SK-N-SH treated with all-trans-retinoic acid at 6 μM for 48 hours (cell line): ENCODE measurements around the gene BCR.

Experiments
- ATAC-seq: fragments of 200-7000 bp; cut with Tn5 transposase; 3 replicates; pipeline ENCODE4 v1.9.1; 2020; ENCODE audit warnings: mild to moderate bottlenecking, moderate library complexity
- ARNTL ChIP-seq: fragments of 450-650 bp; formaldehyde crosslinking; IDR thresholded peaks from 2 replicates; pipeline ENCODE4 v1.5.0; 2020; ENCODE audit warnings: low read depth, mild to moderate bottlenecking, moderate library complexity, borderline replicate concordance
- BACH2 ChIP-seq: fragments of 250-450 bp; sonication (Bioruptor Pico); IDR thresholded peaks from 2 replicates; pipeline ENCODE4 v1.9.0; 2021; ENCODE audit warnings: mild to moderate bottlenecking, borderline replicate concordance
- CSDC2 ChIP-seq: fragments of 250-450 bp; sonication (Bioruptor Pico); IDR thresholded peaks from 2 replicates; pipeline ENCODE4 v1.5.0; 2020; ENCODE audit warnings: mild to moderate bottlenecking, moderate library complexity
- ESRRG ChIP-seq: fragments of 250-450 bp; sonication (Bioruptor Pico); IDR thresholded peaks from 2 replicates; pipeline ENCODE4 v1.6.1; 2021; ENCODE audit warnings: mild to moderate bottlenecking
- GLIS3 ChIP-seq: fragments of 250-450 bp; sonication (Bioruptor Pico); IDR thresholded peaks from 2 replicates; pipeline ENCODE4 v1.5.0; 2020; ENCODE audit warnings: mild to moderate bottlenecking, moderate library complexity
- ISL1 ChIP-seq: fragments of 250-450 bp; sonication (Bioruptor Pico); IDR thresholded peaks from 2 replicates; pipeline ENCODE4 v2.1.2; 2022; ENCODE audit warnings: mild to moderate bottlenecking, moderate library complexity
- OSR1 ChIP-seq: fragments of 250-450 bp; sonication (Bioruptor Pico); IDR thresholded peaks from 2 replicates; pipeline ENCODE4 v1.8.0; 2022; ENCODE audit warnings: moderate library complexity, mild to moderate bottlenecking, inconsistent platforms
- PPARA ChIP-seq: fragments of 250-450 bp; sonication (Bioruptor Pico); IDR thresholded peaks from 2 replicates; pipeline ENCODE4 v1.5.0; 2020; ENCODE audit warnings: mild to moderate bottlenecking, borderline replicate concordance
- RARB ChIP-seq: fragments of 250-450 bp; sonication (Bioruptor Pico); IDR thresholded peaks from 2 replicates; pipeline ENCODE4 v1.8.0; 2021; ENCODE audit warnings: mild to moderate bottlenecking, moderate library complexity
- SNAI2 ChIP-seq: fragments of 250-450 bp; sonication (Bioruptor Pico); IDR thresholded peaks from 2 replicates; pipeline ENCODE4 v1.5.0; 2020; ENCODE audit warnings: mild to moderate bottlenecking, moderate library complexity
- TCF4 ChIP-seq: fragments of 250-450 bp; sonication (Bioruptor Pico); IDR thresholded peaks from 2 replicates; pipeline ENCODE4 v1.8.0; 2021; ENCODE audit warnings: mild to moderate bottlenecking, moderate library complexity, borderline replicate concordance
- TOX ChIP-seq: fragments of 250-450 bp; sonication (Bioruptor Pico); IDR thresholded peaks from 2 replicates; pipeline ENCODE4 v1.8.0; 2021; ENCODE audit warnings: mild to moderate bottlenecking, moderate library complexity, borderline replicate concordance
- ZC3H10 ChIP-seq: fragments of 250-450 bp; sonication (Bioruptor Pico); IDR thresholded peaks from 2 replicates; pipeline ENCODE4 v1.5.1; 2021; ENCODE audit warnings: mild to moderate bottlenecking, moderate library complexity
- ZFP3 ChIP-seq: fragments of 250-450 bp; sonication (Bioruptor Pico); IDR thresholded peaks from 2 replicates; pipeline ENCODE4 v1.5.0; 2020; ENCODE audit warnings: mild to moderate bottlenecking, moderate library complexity
- ZFP30 ChIP-seq: fragments of 450-650 bp; formaldehyde crosslinking; IDR thresholded peaks from 2 replicates; pipeline ENCODE4 v1.5.0; 2022; ENCODE audit warnings: mild to moderate bottlenecking, moderate library complexity
- ZNF565 ChIP-seq: fragments of 450-650 bp; formaldehyde crosslinking; conservative IDR thresholded peaks from 2 replicates; pipeline ENCODE4 v1.5.0; 2020; ENCODE audit warnings: low read depth, mild to moderate bottlenecking, moderate library complexity
- ZNF70 ChIP-seq: fragments of 450-650 bp; formaldehyde crosslinking; IDR thresholded peaks from 2 replicates; pipeline ENCODE4 v1.5.0; 2020; ENCODE audit warnings: mild to moderate bottlenecking, moderate library complexity
- ZNF8 ChIP-seq: fragments of 450-650 bp; formaldehyde crosslinking; IDR thresholded peaks from 2 replicates; pipeline ENCODE4 v1.5.0; 2020; ENCODE audit warnings: mild to moderate bottlenecking, moderate library complexity
- TF ChIP-seq, protein P1 (sequence below): fragments of 250-450 bp; sonication (Bioruptor Pico); IDR thresholded peaks from 2 replicates; pipeline ENCODE4 v1.5.0; 2020; ENCODE audit warnings: mild to moderate bottlenecking, moderate library complexity
- TF ChIP-seq, protein P2 (sequence below): fragments of 250-450 bp; sonication (Bioruptor Pico); IDR thresholded peaks from 2 replicates; pipeline ENCODE4 v1.8.0; 2021; ENCODE audit warnings: low read depth, mild to moderate bottlenecking, moderate library complexity, borderline replicate concordance
- TF ChIP-seq, protein P3 (sequence below): fragments of 250-450 bp; sonication (Bioruptor Pico); IDR thresholded peaks from 2 replicates; pipeline ENCODE4 v1.5.1; 2021; ENCODE audit warnings: mild to moderate bottlenecking, moderate library complexity
- TF ChIP-seq, protein P4 (sequence below): fragments of 250-450 bp; sonication (Bioruptor Pico); IDR thresholded peaks from 2 replicates; pipeline ENCODE4 v1.5.1; 2020; ENCODE audit warnings: low read depth, mild to moderate bottlenecking, moderate library complexity

Gene BCR

DNA sequence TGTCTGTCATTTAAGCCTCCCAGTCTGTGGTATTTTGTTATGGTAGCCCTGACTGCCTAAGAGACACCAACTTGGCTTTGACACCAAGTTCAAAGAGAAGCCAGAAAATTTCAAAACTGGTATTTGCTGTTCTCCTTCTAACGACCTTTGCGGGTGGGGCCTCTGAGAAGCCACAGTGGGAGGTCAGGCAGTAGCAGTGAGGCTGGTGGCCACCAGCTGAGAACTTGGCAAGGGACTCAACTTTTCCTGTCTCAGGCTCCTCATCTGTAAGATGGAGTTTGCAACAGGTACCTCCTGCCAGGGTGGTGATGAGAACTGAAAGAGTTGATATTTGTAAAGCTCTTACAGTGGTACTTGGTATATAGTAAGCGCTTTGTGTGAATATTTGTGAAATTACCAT is 183.4 kb downstream of the BCR start:
- TF ChIP-seq, protein P1, sequence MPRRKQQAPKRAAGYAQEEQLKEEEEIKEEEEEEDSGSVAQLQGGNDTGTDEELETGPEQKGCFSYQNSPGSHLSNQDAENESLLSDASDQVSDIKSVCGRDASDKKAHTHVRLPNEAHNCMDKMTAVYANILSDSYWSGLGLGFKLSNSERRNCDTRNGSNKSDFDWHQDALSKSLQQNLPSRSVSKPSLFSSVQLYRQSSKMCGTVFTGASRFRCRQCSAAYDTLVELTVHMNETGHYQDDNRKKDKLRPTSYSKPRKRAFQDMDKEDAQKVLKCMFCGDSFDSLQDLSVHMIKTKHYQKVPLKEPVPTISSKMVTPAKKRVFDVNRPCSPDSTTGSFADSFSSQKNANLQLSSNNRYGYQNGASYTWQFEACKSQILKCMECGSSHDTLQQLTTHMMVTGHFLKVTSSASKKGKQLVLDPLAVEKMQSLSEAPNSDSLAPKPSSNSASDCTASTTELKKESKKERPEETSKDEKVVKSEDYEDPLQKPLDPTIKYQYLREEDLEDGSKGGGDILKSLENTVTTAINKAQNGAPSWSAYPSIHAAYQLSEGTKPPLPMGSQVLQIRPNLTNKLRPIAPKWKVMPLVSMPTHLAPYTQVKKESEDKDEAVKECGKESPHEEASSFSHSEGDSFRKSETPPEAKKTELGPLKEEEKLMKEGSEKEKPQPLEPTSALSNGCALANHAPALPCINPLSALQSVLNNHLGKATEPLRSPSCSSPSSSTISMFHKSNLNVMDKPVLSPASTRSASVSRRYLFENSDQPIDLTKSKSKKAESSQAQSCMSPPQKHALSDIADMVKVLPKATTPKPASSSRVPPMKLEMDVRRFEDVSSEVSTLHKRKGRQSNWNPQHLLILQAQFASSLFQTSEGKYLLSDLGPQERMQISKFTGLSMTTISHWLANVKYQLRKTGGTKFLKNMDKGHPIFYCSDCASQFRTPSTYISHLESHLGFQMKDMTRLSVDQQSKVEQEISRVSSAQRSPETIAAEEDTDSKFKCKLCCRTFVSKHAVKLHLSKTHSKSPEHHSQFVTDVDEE (CRISPR knock-in tag), result no peak
- no peak for TF ChIP-seq ZFP3 (CRISPR knock-in tag)
- TF ChIP-seq PPARA, result no peak
- no peak for TF ChIP-seq GLIS3 (CRISPR knock-in tag)
- TF ChIP-seq ZC3H10 (CRISPR knock-in tag), result no peak
- TF ChIP-seq ISL1 (CRISPR knock-in tag), result no peak
- no peak for TF ChIP-seq ARNTL (CRISPR knock-in tag)
- TF ChIP-seq ZFP30 (CRISPR knock-in tag), result no peak
- no peak for ATAC-seq

DNA sequence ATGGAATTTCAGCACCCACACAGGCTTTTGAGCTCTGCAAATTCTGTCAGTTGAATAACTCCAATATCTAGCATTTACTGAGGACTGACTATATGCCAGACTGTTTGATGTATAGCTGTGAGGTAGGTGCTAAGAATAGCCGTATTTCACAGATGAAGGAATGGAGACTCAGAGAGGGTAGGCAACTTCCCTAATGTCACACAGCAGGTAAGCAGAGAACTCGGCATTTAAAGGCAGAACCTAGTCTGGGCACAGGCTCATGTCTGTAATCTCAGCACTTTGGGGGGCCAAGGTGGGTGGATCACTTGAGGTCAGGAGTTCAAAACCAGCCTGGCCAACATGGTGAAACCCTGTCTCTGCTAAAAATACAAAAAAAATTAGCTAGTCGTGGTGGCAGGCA is 184.1 kb downstream of the BCR start:
- TF ChIP-seq ARNTL (CRISPR knock-in tag) (no peak), ISL1 (CRISPR knock-in tag) (no peak), TCF4 (CRISPR knock-in tag) (no peak), ZNF565 (no peak), RARB (no peak), TOX (CRISPR knock-in tag) (no peak), OSR1 (CRISPR knock-in tag) (no peak), ZC3H10 (CRISPR knock-in tag) (no peak), GLIS3 (CRISPR knock-in tag) (no peak), SNAI2 (CRISPR knock-in tag) (no peak), CSDC2 (no peak), ZNF70 (CRISPR knock-in tag) (no peak), ZFP30 (CRISPR knock-in tag) (no peak)
- TF ChIP-seq, protein P2, sequence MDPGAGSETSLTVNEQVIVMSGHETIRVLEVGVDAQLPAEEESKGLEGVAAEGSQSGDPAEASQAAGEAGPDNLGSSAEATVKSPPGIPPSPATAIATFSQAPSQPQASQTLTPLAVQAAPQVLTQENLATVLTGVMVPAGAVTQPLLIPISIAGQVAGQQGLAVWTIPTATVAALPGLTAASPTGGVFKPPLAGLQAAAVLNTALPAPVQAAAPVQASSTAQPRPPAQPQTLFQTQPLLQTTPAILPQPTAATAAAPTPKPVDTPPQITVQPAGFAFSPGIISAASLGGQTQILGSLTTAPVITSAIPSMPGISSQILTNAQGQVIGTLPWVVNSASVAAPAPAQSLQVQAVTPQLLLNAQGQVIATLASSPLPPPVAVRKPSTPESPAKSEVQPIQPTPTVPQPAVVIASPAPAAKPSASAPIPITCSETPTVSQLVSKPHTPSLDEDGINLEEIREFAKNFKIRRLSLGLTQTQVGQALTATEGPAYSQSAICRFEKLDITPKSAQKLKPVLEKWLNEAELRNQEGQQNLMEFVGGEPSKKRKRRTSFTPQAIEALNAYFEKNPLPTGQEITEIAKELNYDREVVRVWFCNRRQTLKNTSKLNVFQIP (CRISPR knock-in tag), result no peak
- TF ChIP-seq, protein P3, sequence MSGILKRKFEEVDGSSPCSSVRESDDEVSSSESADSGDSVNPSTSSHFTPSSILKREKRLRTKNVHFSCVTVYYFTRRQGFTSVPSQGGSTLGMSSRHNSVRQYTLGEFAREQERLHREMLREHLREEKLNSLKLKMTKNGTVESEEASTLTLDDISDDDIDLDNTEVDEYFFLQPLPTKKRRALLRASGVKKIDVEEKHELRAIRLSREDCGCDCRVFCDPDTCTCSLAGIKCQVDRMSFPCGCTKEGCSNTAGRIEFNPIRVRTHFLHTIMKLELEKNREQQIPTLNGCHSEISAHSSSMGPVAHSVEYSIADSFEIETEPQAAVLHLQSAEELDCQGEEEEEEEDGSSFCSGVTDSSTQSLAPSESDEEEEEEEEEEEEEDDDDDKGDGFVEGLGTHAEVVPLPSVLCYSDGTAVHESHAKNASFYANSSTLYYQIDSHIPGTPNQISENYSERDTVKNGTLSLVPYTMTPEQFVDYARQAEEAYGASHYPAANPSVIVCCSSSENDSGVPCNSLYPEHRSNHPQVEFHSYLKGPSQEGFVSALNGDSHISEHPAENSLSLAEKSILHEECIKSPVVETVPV (CRISPR knock-in tag), result no peak
- TF ChIP-seq, protein P4, sequence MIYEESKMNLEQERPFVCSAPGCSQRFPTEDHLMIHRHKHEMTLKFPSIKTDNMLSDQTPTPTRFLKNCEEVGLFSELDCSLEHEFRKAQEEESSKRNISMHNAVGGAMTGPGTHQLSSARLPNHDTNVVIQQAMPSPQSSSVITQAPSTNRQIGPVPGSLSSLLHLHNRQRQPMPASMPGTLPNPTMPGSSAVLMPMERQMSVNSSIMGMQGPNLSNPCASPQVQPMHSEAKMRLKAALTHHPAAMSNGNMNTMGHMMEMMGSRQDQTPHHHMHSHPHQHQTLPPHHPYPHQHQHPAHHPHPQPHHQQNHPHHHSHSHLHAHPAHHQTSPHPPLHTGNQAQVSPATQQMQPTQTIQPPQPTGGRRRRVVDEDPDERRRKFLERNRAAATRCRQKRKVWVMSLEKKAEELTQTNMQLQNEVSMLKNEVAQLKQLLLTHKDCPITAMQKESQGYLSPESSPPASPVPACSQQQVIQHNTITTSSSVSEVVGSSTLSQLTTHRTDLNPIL, result no peak
- TF ChIP-seq, protein P1 (CRISPR knock-in tag), result no peak
- ATAC-seq, result no peak

DNA sequence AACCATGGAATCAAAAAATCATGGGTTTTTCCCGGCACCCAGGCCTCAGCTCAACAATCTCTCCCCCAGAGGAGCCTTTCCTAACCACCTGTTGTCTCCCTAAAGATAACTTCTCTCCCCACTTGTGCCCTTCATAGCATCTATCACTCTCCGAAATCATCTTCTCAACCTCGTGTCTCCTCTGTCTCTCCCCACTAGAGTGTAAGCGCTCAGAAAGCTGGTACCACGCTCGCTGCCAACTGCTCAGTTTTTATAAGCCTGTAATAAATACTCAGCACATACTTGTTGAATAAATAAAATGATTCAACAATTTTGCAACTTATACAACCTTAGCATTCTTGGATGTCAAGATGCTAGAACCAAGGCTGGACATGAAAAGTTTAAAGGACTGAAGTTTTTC is 185.2 kb downstream of the BCR start:
- no peak for ATAC-seq
- TF ChIP-seq ZNF70 (CRISPR knock-in tag) (no peak), GLIS3 (CRISPR knock-in tag) (no peak), ZNF8 (CRISPR knock-in tag) (no peak), SNAI2 (CRISPR knock-in tag) (no peak), PPARA (no peak), TOX (CRISPR knock-in tag) (no peak), CSDC2 (no peak), BACH2 (CRISPR knock-in tag) (no peak), ESRRG (CRISPR knock-in tag) (no peak), OSR1 (CRISPR knock-in tag) (no peak), ARNTL (CRISPR knock-in tag) (no peak)
- TF ChIP-seq, protein P1 (CRISPR knock-in tag), result no peak
- TF ChIP-seq, protein P3 (CRISPR knock-in tag), result no peak
